Keratinocyte (primary cell): ENCODE measurements around the gene ATG10. TPM values are rescaled to one million over a fixed set of nuclear protein-coding genes. Genes with fewer than 3 reads are reported as not detected.

Experiments used
- DNase-seq: peaks from one replicate; pipeline ENCODE4 v3.0.0-alpha.2; 2011; ENCODE audit warnings: low read depth, missing footprints, low spot score
- FAIRE-seq: peaks from 2 replicates; lab custom pipeline; 2011; peaks lifted over from hg19 to GRCh38; lab: Jason Lieb, UNC
- H2AFZ ChIP-seq: 2 replicates; pipeline ENCODE4 v1.6.0; 2012; ENCODE audit warnings: low read length, control low read depth, inconsistent platforms; ENCODE audit not compliant: control insufficient read depth
- H3K27ac ChIP-seq: 2 replicates; pipeline ENCODE4 v1.5.1; 2011; ENCODE audit warnings: low read length; ENCODE audit not compliant: control insufficient read depth, insufficient read depth
- H3K27me3 ChIP-seq: 3 replicates; pipeline ENCODE4 v1.6.0; 2011; ENCODE audit warnings: low read length; ENCODE audit not compliant: control insufficient read depth, insufficient read depth; ENCODE audit errors: extremely low read depth
- H3K36me3 ChIP-seq, 2 experiments: 2 replicates in 1 of 2; 3 replicates in 1 of 2; pipeline ENCODE4 v1.5.1; 2011; ENCODE audit warnings: low read length in 2 of 2, mild to moderate bottlenecking in 1 of 2; ENCODE audit not compliant: control insufficient read depth in 2 of 2, insufficient read depth in 2 of 2; ENCODE audit errors: extremely low read depth in 1 of 2
- H3K4me1 ChIP-seq: 3 replicates; pipeline ENCODE4 v1.5.1; 2011; ENCODE audit warnings: low read length; ENCODE audit not compliant: control insufficient read depth, insufficient read depth; ENCODE audit errors: extremely low read depth
- H3K4me2 ChIP-seq: 3 replicates; pipeline ENCODE4 v1.6.0; 2011; ENCODE audit warnings: low read depth, low read length; ENCODE audit not compliant: control insufficient read depth, insufficient read depth; ENCODE audit errors: extremely low read depth
- H3K4me3 ChIP-seq, 3 experiments: fragments of 200-600 bp in 1 of 3; sonication (generic) in 1 of 3; 2 replicates in 2 of 3; 3 replicates in 1 of 3; pipeline ENCODE4 v1.5.1; 2011 to 2016; ENCODE audit warnings: low read length in 3 of 3, mild to moderate bottlenecking in 3 of 3, control low read depth in 2 of 3, inconsistent platforms in 1 of 3, low read depth in 1 of 3, mixed read lengths in 1 of 3, mixed run types in 1 of 3, moderate library complexity in 1 of 3; ENCODE audit not compliant: control insufficient read depth in 2 of 3, insufficient read depth in 2 of 3; ENCODE audit errors: extremely low read depth in 1 of 3
- H3K79me2 ChIP-seq: 2 replicates; pipeline ENCODE4 v1.6.0; 2012; ENCODE audit warnings: low read length; ENCODE audit not compliant: control insufficient read depth, insufficient read depth
- H3K9ac ChIP-seq: 3 replicates; pipeline ENCODE4 v1.6.0; 2011; ENCODE audit warnings: low read length; ENCODE audit not compliant: control insufficient read depth, insufficient read depth; ENCODE audit errors: extremely low read depth
- H3K9me1 ChIP-seq: 3 replicates; pipeline ENCODE4 v1.6.0; 2011; ENCODE audit warnings: low read length; ENCODE audit not compliant: control insufficient read depth, insufficient read depth; ENCODE audit errors: extremely low read depth
- H3K9me3 ChIP-seq: 2 replicates; pipeline ENCODE4 v1.5.1; 2012; ENCODE audit warnings: low read depth, low read length; ENCODE audit not compliant: control insufficient read depth
- H4K20me1 ChIP-seq: 3 replicates; pipeline ENCODE4 v1.6.0; 2011; ENCODE audit warnings: low read length; ENCODE audit not compliant: control insufficient read depth, insufficient read depth; ENCODE audit errors: extremely low read depth
- EZH2 ChIP-seq: IDR thresholded peaks from one replicate; pipeline ENCODE4 v1.6.1; 2012; ENCODE audit warnings: inconsistent platforms, mild to moderate bottlenecking, low read length, moderate library complexity
- dilution Hi-C: fragments of 300-500 bp; cut with MboI; formaldehyde crosslinking; loops from one replicate; pipeline ENCODE4 v1.7.0; 2020; ENCODE audit warnings: low sequenced_read_pairs; ENCODE audit not compliant: extremely low pct_ligation_motif_present
- polyA plus RNA-seq, 5 experiments: library from polyadenylated mRNA; depleted of rRNA in 3 of 5; stranded (reverse) in 3 of 5; stranded (forward) in 1 of 5; unstranded in 1 of 5; fragments of >200 nt; gene quantifications; 1 replicate in 1 of 5; 2 replicates in 3 of 5; 3 replicates in 1 of 5; pipeline versions ENCODE4 v1.2.1 to v1.2.3, GENCODE V29; 2011 to 2012; ENCODE audit warnings: missing spikeins in 2 of 5, low read depth in 1 of 5, low replicate concordance in 1 of 5
- TF ChIP-seq, protein P1 (sequence below), 3 experiments: IDR thresholded peaks in 1 of 3; conservative IDR thresholded peaks in 1 of 3; optimal IDR thresholded peaks in 1 of 3; 2 replicates in 2 of 3; 3 replicates in 1 of 3; pipeline versions ENCODE3 to v1.5.1; 2011; ENCODE audit warnings: low read length in 3 of 3, mild to moderate bottlenecking in 3 of 3, moderate library complexity in 2 of 3, control low read depth in 1 of 3, inconsistent platforms in 1 of 3; ENCODE audit not compliant: insufficient read depth in 2 of 3; ENCODE audit errors: extremely low read depth in 1 of 3

The ATG10 gene
- polyA plus RNA-seq, 1 donor (not counting 4 experiments of a cell fraction or from before 2014, with no cell fraction given) = 5.4 TPM

DNA sequence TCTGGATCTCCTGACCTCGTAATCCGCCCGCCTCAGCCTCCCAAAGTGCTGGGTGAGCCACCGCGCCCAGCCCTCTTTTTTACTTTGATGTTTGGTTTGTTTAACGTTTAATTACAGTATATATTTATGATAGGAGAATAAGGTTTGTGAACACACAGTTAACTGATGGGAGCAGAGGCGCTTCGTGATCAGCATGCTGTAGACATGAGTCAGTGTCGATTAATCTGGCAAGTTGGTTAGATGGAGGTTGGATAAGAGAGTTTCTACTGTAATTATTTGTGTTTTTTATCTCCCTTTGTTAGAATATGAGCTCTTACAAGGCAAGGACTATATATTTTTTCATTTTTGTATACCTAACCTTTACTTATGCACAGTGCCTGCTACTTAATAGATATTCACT is 14.3 kb downstream of the ATG10 start:
- no peak overlapping the region for H3K9ac ChIP-seq
- DNase-seq (no peak), FAIRE-seq (no peak)
- H3K27ac ChIP-seq = no peak overlapping the region
- H3K9me3 ChIP-seq = no peaks in the 10 kb centered on the region
- H3K36me3 ChIP-seq = no peaks in the 10 kb centered on the region
- no peak overlapping the region for H3K4me2 ChIP-seq
- H4K20me1 ChIP-seq = no peaks in the 10 kb centered on the region
- H3K79me2 ChIP-seq = no peaks in the 10 kb centered on the region
- TF ChIP-seq, protein P1, sequence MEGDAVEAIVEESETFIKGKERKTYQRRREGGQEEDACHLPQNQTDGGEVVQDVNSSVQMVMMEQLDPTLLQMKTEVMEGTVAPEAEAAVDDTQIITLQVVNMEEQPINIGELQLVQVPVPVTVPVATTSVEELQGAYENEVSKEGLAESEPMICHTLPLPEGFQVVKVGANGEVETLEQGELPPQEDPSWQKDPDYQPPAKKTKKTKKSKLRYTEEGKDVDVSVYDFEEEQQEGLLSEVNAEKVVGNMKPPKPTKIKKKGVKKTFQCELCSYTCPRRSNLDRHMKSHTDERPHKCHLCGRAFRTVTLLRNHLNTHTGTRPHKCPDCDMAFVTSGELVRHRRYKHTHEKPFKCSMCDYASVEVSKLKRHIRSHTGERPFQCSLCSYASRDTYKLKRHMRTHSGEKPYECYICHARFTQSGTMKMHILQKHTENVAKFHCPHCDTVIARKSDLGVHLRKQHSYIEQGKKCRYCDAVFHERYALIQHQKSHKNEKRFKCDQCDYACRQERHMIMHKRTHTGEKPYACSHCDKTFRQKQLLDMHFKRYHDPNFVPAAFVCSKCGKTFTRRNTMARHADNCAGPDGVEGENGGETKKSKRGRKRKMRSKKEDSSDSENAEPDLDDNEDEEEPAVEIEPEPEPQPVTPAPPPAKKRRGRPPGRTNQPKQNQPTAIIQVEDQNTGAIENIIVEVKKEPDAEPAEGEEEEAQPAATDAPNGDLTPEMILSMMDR (optimal IDR thresholded peaks at IDR 0.05 in 1 of 3, IDR thresholded peaks at IDR 0.05 in 1 of 3, conservative IDR thresholded peaks at IDR 0.05 in 1 of 3; ENCODE audit: extremely low read depth in 1 of 3, insufficient read depth in 2 of 3, low read length in 3 of 3) = no peak
- TF ChIP-seq EZH2 = no peak
- no peak overlapping the region for H3K4me3 ChIP-seq
- H3K9me1 ChIP-seq = no peaks in the 10 kb centered on the region
- H3K27me3 ChIP-seq = no peaks in the 10 kb centered on the region
- no peak overlapping the region for H2AFZ ChIP-seq
- H3K4me1 ChIP-seq = no peaks in the 10 kb centered on the region
- dilution Hi-C loops = no loop called here

- DNase-seq = no peak
Observed at GRCh38 chr5:81989204-81989603, 17.4 kb downstream of the ATG10 start.

More at GRCh38 chr5:81989204-81989603, 17.4 kb downstream of the ATG10 start:
- no peaks in the 10 kb centered on the region for H3K4me1 ChIP-seq
- H3K27ac ChIP-seq = no peak overlapping the region
- dilution Hi-C loops = no loop called here
- H4K20me1 ChIP-seq = no peaks in the 10 kb centered on the region
- no peak overlapping the region for H3K9ac ChIP-seq
- H3K4me2 ChIP-seq = no peak overlapping the region
- no peak overlapping the region for H3K4me3 ChIP-seq
- no peaks in the 10 kb centered on the region for H3K9me1 ChIP-seq
- H3K36me3 ChIP-seq = no peaks in the 10 kb centered on the region
- H3K9me3 ChIP-seq = no peaks in the 10 kb centered on the region
- no peaks in the 10 kb centered on the region for H3K79me2 ChIP-seq
- H3K27me3 ChIP-seq = no peaks in the 10 kb centered on the region
- H2AFZ ChIP-seq = no peak overlapping the region
- TF ChIP-seq, protein P1 (optimal IDR thresholded peaks at IDR 0.05 in 1 of 3, IDR thresholded peaks at IDR 0.05 in 1 of 3, conservative IDR thresholded peaks at IDR 0.05 in 1 of 3; ENCODE audit: extremely low read depth in 1 of 3, insufficient read depth in 2 of 3, low read length in 3 of 3) = no peak
- TF ChIP-seq EZH2 = no peak
- FAIRE-seq = no peak
